GM20431 (cell line): Measurements from ENCODE around the gene CHI3L2.
"Not testable (repeated sequence)": the region's sequence is repeated elsewhere in the genome, so short reads cannot be mapped to it uniquely, and the experiment has no call there.

Experiments used
- in situ Hi-C: fragments of 300-500 bp; cut with MseI, MboI; formaldehyde crosslinking; loops from one replicate; pipeline ENCODE4 v1.15.0; 2020; ENCODE audit warnings: low sequenced_read_pairs; ENCODE audit not compliant: unreplicated experiment

CHI3L2 gene

DNA sequence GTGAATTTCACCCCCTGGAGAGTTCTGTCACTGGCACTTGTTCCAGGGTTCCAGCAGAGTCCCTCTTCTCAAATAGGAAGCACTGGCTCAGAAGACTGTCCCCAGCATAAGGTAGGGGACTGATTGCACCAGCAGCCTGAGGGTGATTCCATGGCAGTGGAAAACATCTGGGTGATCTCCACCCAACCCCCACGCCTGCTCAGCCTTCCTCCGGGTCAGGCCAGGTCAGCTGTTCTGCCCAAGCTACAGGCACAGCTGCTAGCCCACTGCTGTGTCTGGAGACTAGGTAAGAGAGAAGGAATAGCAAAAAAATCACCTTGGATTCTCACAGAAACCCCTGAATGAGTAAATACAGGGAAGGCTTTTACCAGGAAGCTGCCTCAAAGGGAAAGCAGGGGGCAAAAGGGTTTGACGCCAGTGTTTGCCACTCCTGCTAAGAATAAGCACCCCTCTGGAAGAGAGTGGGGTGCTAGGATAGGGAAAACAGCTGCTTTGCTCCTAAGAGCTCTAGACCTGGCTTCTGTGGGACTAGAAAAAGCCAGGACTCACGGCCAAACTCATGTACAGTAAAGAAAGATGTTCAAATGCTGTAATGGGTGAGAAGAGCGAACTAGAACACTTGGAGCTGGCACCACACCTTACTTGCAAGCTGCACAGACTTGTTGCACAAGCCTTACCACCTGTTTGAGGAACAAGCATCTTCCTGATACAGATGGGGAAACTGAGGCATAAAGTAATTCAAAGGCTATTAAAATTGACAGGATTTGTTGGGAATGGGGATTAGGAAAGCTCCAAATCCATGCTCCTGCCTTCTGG is 26.0 kb upstream of the CHI3L2 start:
- in situ Hi-C loops, result no loop called here

DNA sequence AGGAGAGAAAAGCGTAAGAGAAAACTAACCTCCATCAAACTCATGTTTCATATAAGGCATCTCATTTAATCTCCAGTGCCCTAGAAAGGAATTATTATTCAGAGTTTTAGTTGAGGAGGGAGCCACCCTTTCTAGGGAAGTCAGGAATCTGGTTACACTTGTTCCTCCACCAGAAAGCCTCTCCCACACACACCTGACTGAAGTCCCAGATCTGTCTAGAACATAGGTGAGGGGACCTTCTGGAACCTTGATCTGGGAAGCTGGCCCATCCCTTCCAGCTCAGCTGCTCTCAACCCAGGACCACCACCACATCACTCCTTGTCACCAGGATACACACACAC is 25.2 kb upstream of the CHI3L2 start:
- in situ Hi-C loops, result no loop called here

DNA sequence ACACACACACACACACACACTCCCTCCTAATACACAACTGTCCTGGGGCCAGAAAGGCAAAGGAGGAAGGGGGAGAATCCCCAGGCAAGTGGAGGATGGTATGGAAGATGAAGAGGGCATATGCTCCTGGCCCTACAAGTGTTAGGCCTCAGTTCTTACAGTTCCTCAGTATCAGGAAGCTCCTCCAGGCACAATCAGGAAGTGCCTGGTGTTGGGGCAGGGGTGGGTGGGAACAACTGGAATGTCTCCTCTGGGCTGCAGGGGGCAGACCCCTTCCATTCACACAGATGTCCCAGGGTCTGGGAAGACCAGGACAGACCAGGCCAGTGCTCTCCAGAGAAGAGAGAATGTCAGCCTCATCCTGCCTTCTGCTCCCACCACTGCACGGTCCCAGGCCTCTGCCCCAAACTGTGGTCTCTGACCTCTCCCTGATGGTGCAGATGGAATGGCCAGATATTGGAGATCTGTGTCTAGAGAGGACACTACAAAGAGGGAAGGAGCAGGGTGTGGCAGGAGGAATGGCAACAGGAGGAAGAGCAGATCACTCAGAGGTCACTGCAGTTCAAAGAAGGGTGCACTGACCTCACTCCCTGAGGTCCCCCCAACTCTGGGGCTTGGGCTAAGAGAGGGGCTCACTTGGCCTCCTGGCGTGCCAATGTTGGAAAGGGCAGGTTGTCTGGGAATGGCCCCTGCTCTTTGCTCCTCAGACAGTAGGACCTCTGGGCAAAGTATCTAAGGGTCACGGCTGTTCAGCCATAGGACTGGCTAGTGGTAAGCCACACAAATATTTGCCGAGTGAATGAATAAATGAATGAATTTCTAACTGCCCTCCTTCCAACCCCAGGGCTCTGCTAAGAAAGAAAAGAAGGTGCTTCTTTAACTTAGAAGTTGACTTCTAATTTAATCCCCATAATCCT is 24.5 kb upstream of the CHI3L2 start:
- in situ Hi-C loops, result no loop called here

DNA sequence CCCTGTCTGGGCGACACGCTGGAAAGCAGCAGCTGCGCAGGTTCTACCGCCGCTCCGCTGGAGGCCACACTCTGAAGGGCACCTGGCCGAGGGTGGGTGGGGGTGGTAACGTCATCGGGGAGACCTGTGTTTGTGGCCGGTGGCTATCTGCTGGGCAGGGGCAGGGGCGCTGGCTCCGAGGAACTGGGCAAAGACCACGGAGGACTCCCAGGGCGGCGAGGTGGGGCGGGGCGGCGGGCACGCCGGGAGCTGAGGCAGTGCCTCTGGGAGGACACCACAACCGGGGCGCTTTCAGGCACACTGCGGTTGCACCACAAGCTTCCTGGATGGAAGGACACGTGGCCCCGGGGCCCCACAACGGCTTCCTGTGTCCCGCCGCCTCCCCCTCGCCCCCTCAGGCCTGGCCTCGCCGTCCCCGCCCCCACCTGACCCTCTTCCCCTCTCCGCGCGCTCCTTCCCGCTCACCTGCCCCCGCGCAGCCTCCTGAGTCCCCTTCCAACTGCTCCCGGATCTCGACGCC is 23.8 kb upstream of the CHI3L2 start:
- in situ Hi-C loops, result no loop called here

DNA sequence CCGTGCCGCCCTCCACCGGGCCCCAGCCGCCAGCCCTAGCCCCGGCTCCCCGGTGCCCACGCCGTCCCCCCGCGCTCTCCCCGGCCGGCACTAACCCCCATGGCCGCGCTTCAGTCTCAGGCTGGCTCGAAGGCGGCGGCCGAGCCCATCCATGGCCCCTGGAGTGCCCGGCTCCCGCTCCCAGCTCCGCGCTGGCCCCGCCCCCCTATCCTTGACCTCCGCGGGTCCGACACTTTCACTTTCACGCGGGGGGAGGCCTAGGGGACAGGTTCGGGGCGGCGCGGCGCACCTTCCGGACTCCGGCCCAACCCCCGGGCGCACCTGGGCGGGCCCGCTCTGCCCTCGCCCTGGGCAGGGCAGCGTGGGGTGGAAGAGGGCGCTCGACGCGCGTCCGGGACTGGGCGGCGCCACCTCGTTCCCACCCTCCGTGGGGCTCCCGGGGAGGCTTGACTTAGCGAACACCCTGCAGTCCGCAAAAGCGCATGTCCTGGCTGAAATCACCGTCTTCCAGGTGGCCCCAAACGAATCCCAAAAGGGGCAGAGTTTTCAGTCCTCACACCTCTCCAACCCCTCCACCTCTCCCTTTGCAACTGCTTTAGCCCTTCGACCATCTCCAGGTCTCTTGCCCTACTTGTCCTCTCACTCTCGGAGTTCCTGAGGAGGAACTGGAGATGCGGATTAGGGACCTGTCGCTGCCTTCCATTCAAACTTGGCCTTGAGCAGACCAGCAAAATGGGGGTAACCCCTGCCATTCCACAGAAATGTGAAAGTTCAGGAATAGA is 23.1 kb upstream of the CHI3L2 start:
- in situ Hi-C loops, result no loop called here

DNA sequence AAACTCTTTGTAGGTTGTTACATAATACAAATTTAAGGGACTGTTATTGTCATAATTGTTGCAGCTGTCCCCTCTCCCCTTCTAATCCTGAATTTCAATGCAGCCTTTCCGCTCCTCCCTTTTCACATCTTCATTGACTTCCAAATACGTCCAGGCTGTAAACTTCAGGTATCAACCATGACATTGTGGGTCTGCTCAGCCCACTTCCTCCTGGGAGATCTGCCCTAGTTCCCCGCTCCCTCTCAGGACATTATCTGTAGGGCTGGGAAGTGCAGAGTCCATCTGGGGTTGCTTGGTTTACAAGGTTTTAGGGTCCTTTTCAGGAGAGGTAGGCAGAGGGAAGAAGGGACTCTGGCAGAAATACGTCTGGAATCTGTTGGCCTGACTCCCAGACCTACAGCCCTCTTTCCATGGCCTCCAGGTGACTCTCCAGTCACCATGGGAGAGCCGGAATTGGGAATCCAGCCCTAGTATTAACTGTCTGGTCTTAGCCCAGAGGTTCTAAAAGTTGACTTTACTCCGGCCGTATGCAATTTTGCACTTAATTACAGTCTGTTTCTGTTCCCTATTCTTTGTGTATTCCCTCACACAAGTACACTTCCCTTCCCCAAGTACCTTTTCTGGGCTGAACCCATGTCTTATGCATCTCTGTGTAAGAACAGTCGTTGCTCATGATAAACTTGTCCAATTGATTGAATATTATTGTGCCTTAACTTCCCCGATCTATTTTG is 22.4 kb upstream of the CHI3L2 start:
- in situ Hi-C loops, result no loop called here

DNA sequence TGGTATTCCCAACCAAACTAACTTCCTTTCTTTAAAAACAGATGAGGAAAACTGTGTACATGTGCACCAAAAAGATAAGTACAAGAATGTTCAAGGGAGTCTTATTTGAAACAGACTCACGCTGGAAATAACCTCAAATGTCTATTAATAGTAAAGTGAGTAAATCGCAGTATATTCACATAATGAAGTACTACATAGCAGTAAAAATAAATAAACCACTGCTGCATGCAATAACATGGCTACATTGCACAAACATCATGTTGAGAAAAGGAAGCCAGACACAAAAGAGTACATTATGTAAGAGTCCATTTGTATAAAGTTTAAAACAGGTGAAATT is 21.8 kb upstream of the CHI3L2 start:
- in situ Hi-C loops, result no loop called here

DNA sequence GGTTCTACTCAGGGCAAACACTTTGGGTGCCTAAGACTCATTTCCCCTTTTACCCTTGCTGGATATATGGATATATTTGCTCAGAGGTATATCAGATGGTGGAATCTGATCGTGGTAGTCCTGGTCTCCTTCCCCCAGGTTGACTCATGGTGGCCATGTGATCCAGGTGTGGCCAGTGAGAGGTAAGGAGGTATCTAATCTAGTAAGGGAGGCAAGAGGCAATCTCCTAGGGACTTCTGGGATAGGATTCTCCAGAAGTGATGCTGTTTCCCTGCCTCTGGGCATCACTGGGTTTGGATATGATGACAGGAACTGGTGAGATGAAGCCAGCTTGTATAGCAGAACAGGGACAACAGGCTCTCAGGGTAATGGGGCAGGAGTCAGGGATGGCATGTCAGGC is 18.6 kb upstream of the CHI3L2 start:
- in situ Hi-C loops, result no loop called here

DNA sequence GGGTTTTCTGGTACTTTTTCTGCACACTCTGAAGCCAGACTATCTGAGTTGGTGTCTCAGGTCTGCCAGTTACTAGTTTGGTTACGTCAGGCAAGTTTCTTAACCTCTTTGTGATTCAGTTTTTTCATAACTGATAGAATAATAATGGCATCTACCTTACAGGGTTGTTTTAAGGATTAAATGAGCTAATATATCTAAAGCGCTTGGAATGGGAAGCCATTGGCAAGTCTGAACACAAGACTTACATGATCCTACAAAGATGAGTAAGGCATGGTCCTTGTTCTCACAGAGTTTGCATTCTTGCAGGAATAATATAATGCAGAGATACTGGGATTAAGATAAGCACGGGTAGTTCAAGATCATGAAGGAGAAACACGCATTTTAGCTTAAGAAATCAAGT is 17.9 kb upstream of the CHI3L2 start:
- in situ Hi-C loops, result no loop called here

DNA sequence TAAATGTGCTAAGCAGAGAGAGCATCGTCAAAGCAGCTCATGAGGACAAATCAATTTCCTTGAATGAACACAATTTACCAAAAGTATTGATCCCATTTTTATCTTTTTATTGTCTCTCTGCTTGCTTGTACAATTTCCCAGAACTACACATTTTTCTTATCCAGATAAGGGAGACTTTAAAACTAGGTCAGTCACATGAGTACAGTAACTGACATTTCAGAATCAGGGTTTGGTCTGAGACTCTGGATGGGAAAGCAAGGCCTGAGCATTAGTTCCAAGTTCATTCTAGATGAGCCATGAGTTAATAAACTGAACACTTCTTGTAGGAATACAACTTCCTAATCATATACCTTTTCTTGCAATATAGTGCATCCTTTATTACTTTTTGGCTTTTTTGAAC is 15.6 kb upstream of the CHI3L2 start:
- in situ Hi-C loops, result no loop called here

DNA sequence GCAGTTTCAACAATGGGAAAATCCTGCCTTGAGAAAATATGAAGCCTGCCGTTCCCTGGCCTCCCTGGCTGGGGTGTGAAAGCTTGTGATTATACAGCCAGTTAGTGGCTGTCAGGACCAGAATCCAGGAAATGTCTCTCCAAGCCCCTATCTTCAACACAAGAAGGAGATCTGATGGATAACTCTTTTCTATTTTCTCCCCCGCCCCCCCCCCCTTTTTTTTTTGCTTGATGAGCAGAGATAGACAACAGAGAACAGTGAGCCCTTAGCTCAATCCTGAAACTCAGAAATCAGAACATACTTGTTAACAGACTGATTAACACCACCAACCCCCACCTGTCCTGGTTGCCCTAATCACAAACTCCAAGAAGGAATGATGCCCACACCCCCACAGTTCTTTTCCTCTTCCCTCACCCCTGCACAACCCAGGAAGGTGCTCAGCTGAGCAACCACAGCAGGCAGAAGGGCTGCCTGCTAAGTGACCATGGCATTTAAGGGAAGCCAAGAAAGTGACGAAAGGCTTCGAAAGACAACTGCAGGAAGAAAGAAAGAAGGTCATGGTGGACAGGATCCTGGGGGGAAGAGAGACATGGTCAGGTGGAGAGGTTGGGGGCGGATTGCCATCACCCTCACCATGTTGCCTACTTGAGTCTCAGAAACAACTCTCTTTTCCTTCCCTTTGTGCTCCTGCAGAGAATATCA is 14.7 kb upstream of the CHI3L2 start:
- in situ Hi-C loops, result no loop called here

DNA sequence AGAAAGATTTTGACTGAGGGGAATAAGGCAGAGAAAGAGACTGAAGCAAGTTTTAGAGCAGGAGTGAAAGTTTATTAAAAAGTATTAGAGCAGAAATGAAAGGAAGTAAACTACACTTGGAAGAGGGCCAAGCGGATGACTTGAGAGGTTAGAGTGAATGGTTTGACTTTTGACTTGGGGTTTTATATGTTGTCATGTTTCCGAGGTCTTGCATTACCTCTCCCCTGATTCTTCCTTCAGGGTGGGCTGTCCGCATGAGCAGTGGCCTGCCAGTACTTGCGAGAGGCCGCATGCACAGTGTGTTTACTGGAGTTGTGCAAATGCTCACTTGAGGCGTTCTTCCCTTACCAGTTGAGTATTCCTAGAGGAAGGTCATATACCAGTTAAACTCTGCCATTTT is 14.1 kb upstream of the CHI3L2 start:
- in situ Hi-C loops, result no loop called here

DNA sequence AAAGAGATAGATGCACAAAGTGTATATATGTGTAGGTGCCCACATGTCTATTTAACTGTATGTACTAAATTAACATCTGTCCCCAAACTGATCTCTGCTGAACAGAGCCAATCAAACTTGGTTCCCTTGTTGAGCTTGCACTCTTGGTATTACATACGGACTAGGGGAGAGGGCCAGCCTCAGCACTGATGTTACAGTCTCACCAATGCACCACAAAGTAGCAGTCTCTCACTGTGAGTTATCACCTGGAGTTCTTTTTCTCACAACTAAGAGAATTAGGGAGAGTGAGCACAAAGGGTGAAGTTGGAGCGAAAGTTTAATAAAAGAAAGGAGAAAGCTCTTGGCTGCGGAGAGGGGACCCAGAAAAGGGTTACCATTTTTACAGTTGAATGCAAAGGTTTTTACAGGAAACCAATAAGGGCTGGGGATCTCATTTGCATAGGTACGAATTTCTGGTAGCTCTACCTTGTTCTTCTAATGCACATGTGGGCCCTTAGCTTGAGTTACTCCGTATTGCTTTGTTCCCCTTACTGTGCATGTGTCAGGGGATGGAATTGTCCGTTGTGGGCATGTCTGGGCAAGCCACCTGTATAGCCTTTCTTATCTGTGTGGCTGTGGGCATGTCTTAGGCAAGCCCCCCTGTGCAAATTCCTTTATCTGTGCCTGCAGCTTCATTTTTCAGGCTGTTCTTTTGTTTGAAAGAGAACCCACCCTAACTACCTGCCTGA is 13.3 kb upstream of the CHI3L2 start:
- in situ Hi-C loops, result no loop called here

DNA sequence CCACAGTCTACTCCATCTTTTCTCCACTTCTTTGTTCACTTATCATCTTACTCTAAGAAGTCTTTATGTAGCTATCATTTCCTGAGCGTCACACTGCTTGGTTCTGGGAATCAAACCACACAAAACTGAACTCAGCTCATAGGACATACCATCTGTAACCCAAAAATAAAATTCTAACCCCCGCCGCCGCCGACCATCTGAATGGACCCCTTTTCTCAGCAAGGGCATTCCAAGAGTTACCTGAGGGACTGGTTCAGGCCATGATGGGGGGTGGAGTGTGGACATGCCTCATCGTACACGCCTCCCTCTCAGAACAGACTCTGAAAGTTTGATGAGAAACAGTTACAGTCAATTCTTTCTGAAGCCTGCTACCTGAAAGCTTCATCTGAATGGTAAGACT is 12.6 kb upstream of the CHI3L2 start:
- in situ Hi-C loops, result no loop called here

DNA sequence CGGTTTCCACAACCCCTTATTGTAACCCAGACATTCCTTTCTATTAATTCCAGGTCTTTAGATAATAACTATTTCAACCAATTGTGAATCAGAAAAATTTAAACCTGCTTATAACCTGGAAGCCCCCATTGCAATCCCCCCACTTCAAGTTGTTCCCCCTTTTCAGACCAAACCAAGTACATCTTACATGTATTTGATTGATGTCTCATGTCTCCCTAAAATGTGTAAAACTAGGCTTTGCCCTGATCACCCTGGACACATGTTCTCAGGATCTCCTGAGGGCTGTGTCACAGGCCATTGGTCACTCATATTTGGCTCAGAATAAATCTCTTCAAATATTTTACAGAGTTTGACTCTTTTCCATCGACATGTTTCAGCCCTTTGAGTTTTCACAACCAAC is 12.2 kb upstream of the CHI3L2 start:
- in situ Hi-C loops, result not testable (repeated sequence)

DNA sequence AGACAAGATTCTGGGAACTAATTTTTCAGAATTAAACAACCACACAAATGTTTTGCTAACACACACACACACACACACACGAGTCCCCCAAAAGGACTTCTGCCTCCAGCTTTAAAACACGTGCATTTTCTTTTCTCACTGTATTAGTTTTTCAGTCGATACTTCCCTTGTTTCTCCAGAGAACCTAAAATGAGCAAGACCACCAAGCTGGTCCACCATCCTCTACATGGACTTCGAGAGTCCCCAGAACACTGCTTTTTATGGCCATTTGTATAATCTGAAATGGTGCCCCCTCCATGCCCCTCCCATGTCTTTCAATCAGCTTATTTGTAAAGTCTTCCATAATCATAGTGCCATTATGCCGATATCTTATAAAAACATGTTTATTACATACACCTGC is 10.8 kb upstream of the CHI3L2 start:
- in situ Hi-C loops, result no loop called here

DNA sequence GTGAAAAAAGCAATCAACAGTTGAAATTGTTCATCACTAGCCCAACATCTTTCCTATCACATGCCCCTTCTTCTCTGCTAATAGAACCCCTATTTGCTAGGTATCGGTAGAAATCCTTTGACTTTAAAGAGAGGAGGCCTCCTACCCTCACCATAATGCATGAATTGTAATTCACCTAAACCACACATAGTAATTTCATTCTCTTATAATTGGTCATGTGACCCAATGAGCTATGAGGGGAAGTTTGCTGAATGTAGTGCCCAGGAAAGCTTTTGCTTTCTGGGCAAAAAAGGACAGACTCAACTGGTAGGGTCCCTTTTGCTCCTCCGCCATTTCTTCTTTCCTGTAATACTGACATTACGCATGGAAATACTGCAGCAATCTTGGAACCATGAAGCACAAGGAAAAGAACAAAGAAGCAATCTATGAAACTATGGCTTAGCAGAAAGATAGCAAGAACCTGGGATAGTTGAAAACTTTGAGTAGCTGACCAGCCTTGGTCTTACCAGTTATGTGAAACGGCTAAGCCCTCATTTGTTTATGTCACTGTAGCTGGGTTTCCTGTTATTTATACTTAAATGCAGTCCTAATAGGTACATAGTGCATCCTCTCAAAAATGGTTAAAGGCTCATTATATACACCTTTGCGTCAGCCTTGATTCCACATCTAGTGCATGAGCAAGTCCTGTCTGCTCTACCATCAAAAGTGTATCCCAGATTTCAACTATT is 10.2 kb upstream of the CHI3L2 start:
- in situ Hi-C loops, result no loop called here
